ENCODE data around the gene JAK1. TPM values are rescaled to one million over a fixed set of nuclear protein-coding genes. Genes with fewer than 3 reads are reported as not detected.

Gene JAK1
- total and polyA plus RNA-seq, 2 of the 8 experiments (the other 6 are each of a cell fraction or from before 2014, with no cell fraction given), result 7.8 to 24.5 TPM

DNA sequence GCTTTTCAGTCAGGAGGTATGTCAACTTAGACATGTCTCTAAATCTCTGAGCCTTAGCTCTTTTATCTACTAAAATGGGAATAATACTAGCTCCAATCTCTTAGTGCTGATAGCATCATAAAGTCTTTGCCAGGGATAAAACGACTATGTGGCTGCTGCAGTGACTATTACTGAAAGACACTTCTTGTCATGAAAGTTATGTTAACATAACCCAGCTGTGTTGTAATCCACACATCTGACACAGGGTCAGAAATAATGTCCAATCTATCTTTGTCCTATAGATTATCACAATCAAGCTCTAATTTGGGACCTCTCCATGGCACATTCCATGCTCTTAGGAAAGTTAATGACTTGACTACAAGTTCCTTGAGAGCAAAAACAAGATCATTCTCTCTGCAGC lies 62.8 kb downstream of the JAK1 start (continued):
- TF ChIP-seq, protein P1, sequence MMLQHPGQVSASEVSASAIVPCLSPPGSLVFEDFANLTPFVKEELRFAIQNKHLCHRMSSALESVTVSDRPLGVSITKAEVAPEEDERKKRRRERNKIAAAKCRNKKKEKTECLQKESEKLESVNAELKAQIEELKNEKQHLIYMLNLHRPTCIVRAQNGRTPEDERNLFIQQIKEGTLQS (IDR thresholded peaks at IDR 0.05; ENCODE audit: insufficient read depth, low read depth, low read length), result no peak
- TF ChIP-seq SIN3A (conservative IDR thresholded peaks at IDR 0.05 in 1 of 2, IDR thresholded peaks at IDR 0.05 in 1 of 2; ENCODE audit: low read depth in 1 of 2, low read length in 2 of 2) (no peak), GABPA (IDR thresholded peaks at IDR 0.05; ENCODE audit: borderline replicate concordance, insufficient read depth, low read length) (no peak), CHD1 (IDR thresholded peaks at IDR 0.05; ENCODE audit: low read depth, low read length) (no peak), KDM1A (IDR thresholded peaks at IDR 0.05; ENCODE audit: borderline replicate concordance, low read length) (no peak)
- TF ChIP-seq, protein P2, sequence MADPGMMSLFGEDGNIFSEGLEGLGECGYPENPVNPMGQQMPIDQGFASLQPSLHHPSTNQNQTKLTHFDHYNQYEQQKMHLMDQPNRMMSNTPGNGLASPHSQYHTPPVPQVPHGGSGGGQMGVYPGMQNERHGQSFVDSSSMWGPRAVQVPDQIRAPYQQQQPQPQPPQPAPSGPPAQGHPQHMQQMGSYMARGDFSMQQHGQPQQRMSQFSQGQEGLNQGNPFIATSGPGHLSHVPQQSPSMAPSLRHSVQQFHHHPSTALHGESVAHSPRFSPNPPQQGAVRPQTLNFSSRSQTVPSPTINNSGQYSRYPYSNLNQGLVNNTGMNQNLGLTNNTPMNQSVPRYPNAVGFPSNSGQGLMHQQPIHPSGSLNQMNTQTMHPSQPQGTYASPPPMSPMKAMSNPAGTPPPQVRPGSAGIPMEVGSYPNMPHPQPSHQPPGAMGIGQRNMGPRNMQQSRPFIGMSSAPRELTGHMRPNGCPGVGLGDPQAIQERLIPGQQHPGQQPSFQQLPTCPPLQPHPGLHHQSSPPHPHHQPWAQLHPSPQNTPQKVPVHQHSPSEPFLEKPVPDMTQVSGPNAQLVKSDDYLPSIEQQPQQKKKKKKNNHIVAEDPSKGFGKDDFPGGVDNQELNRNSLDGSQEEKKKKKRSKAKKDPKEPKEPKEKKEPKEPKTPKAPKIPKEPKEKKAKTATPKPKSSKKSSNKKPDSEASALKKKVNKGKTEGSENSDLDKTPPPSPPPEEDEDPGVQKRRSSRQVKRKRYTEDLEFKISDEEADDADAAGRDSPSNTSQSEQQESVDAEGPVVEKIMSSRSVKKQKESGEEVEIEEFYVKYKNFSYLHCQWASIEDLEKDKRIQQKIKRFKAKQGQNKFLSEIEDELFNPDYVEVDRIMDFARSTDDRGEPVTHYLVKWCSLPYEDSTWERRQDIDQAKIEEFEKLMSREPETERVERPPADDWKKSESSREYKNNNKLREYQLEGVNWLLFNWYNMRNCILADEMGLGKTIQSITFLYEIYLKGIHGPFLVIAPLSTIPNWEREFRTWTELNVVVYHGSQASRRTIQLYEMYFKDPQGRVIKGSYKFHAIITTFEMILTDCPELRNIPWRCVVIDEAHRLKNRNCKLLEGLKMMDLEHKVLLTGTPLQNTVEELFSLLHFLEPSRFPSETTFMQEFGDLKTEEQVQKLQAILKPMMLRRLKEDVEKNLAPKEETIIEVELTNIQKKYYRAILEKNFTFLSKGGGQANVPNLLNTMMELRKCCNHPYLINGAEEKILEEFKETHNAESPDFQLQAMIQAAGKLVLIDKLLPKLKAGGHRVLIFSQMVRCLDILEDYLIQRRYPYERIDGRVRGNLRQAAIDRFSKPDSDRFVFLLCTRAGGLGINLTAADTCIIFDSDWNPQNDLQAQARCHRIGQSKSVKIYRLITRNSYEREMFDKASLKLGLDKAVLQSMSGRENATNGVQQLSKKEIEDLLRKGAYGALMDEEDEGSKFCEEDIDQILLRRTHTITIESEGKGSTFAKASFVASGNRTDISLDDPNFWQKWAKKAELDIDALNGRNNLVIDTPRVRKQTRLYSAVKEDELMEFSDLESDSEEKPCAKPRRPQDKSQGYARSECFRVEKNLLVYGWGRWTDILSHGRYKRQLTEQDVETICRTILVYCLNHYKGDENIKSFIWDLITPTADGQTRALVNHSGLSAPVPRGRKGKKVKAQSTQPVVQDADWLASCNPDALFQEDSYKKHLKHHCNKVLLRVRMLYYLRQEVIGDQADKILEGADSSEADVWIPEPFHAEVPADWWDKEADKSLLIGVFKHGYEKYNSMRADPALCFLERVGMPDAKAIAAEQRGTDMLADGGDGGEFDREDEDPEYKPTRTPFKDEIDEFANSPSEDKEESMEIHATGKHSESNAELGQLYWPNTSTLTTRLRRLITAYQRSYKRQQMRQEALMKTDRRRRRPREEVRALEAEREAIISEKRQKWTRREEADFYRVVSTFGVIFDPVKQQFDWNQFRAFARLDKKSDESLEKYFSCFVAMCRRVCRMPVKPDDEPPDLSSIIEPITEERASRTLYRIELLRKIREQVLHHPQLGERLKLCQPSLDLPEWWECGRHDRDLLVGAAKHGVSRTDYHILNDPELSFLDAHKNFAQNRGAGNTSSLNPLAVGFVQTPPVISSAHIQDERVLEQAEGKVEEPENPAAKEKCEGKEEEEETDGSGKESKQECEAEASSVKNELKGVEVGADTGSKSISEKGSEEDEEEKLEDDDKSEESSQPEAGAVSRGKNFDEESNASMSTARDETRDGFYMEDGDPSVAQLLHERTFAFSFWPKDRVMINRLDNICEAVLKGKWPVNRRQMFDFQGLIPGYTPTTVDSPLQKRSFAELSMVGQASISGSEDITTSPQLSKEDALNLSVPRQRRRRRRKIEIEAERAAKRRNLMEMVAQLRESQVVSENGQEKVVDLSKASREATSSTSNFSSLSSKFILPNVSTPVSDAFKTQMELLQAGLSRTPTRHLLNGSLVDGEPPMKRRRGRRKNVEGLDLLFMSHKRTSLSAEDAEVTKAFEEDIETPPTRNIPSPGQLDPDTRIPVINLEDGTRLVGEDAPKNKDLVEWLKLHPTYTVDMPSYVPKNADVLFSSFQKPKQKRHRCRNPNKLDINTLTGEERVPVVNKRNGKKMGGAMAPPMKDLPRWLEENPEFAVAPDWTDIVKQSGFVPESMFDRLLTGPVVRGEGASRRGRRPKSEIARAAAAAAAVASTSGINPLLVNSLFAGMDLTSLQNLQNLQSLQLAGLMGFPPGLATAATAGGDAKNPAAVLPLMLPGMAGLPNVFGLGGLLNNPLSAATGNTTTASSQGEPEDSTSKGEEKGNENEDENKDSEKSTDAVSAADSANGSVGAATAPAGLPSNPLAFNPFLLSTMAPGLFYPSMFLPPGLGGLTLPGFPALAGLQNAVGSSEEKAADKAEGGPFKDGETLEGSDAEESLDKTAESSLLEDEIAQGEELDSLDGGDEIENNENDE (IDR thresholded peaks at IDR 0.05; ENCODE audit: insufficient replicate concordance, low read length), result no peak

Measured in H1 (cell line).